ENCODE data around the gene PGLYRP1. TPM values are rescaled to one million over a fixed set of nuclear protein-coding genes. Genes with fewer than 3 reads are reported as not detected.

PGLYRP1 gene
- total RNA-seq, 1 donor from 2014 or later = not detected

DNA sequence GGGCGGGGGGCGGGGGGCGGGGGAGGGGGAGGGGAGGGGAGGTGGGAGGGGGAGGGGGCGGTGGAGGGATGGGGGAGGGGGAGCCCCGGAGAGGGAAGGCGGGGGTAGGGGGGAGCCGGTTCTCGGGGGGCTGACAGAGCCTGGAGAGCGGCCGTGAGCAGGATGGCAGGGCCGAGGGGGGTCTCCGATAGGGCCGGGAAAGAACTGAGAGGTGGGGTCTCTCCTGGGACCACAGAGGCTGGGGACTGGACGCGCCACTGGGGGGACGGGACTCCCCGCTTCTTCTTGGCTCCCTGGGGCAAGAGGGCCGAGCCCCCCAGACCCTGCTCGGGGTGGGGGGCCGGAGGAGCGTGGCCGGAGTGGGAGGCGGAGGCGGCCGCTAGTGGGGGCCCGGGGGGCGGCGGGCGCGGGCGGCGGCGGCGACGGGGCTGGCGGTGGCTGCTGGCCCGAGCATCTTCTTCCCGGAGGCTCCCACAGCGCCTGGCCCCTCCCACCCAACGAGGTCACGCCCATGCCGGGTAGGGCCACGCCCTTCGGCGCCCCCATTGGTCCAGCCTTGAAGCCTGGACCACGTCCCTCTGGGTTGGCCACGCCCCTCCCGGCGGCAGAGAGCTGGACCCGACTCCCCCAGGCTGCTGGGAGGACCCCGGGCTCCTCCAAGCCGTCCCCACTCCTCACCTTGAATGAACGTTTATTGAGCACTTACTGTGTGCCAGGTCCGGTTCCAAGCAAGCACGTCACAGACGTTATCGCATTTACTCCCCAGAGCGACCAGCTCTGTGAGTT, 49.1 kb downstream of the PGLYRP1 start, which contains the start of gene NOVA2:
Gene NOVA2, minus strand, starts transcription at position 313 of the 786 bp plus-strand sequence. CDS start 514 bp downstream, outside the sequence.
- peak within 1 kb of the TSS; percentile 93 for H3K4me3 Mint-ChIP-seq
- H3K4me1 Mint-ChIP-seq = peaks cover 57% of the 10 kb centered on the region
- Histone ChIP-seq H3F3A (ENCODE audit: low read depth) (peaks cover 20% of the 10 kb centered on the region), H2AFZ (replicated peaks) (no peak within 1 kb of the TSS), H3K27me3 (peaks cover 33% of the 10 kb centered on the region), H3K27ac (no peak within 1 kb of the TSS), H3K79me2 (ENCODE audit: low read depth) (no peaks in the 10 kb centered on the region), H3K9me3 (ENCODE audit: low read depth) (no peaks in the 10 kb centered on the region), H3K9ac (no peak within 1 kb of the TSS), H3K4me2 (peak within 1 kb of the TSS; percentile 95), H3K36me3 (no peaks in the 10 kb centered on the region), H3K4me1 (no peaks in the 10 kb centered on the region), H4K20me1 (ENCODE audit: low read depth) (peaks cover 8% of the 10 kb centered on the region), H3K4me3 (peak within 1 kb of the TSS; percentile 93)
- peaks cover 9% of the 10 kb centered on the region for H3K36me3 Mint-ChIP-seq
- TF ChIP-seq, protein P1, sequence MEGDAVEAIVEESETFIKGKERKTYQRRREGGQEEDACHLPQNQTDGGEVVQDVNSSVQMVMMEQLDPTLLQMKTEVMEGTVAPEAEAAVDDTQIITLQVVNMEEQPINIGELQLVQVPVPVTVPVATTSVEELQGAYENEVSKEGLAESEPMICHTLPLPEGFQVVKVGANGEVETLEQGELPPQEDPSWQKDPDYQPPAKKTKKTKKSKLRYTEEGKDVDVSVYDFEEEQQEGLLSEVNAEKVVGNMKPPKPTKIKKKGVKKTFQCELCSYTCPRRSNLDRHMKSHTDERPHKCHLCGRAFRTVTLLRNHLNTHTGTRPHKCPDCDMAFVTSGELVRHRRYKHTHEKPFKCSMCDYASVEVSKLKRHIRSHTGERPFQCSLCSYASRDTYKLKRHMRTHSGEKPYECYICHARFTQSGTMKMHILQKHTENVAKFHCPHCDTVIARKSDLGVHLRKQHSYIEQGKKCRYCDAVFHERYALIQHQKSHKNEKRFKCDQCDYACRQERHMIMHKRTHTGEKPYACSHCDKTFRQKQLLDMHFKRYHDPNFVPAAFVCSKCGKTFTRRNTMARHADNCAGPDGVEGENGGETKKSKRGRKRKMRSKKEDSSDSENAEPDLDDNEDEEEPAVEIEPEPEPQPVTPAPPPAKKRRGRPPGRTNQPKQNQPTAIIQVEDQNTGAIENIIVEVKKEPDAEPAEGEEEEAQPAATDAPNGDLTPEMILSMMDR (IDR thresholded peaks at IDR 0.05) = no peak
- TF ChIP-seq EZH2 (IDR thresholded peaks at IDR 0.05) (no peak), EZH2phosphoT487 (IDR thresholded peaks at IDR 0.05) (no peak)
- no peaks in the 10 kb centered on the region for H3K9me3 Mint-ChIP-seq
- peak; percentile 96 for DNase-seq (ENCODE audit: low spot score)
- peak within 1 kb of the TSS; percentile 65 for H3K27ac Mint-ChIP-seq
- H3K27me3 Mint-ChIP-seq (ENCODE audit: insufficient read depth, low read depth) = peaks cover 9% of the 10 kb centered on the region

DNA sequence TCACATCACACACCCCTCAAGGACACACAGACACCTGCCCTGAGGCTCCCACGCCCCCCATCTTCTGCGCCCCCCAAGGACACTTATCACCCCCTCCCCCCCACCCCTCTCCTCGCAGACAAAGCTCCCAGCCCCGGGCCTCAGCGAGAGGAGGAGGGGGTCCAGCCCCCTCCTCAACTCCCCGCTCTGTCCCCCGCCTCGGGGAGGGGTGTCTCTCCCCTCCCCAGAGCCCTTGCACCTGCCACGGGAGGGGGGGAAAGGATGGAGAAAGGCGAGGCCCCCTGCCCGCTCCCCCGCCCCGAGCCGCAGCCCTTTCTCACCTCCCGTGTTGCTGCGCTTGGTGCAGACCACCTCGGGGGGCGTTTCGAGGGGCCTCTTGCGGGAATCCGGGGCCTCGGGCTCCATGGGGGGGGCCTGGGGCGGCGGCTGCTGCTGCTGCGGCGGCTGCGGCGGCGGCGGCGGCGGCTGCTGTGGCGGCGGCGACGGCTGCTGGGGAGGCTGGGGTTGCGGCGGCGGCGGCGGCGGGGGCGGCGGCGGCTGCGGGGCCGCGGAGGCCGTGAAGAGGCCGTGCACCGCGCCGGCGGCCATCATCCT, 49.8 kb downstream of the PGLYRP1 start:
- Histone ChIP-seq H3K9ac (no peak overlapping the region), H3K4me3 (peak overlapping the region; percentile 77)

DNA sequence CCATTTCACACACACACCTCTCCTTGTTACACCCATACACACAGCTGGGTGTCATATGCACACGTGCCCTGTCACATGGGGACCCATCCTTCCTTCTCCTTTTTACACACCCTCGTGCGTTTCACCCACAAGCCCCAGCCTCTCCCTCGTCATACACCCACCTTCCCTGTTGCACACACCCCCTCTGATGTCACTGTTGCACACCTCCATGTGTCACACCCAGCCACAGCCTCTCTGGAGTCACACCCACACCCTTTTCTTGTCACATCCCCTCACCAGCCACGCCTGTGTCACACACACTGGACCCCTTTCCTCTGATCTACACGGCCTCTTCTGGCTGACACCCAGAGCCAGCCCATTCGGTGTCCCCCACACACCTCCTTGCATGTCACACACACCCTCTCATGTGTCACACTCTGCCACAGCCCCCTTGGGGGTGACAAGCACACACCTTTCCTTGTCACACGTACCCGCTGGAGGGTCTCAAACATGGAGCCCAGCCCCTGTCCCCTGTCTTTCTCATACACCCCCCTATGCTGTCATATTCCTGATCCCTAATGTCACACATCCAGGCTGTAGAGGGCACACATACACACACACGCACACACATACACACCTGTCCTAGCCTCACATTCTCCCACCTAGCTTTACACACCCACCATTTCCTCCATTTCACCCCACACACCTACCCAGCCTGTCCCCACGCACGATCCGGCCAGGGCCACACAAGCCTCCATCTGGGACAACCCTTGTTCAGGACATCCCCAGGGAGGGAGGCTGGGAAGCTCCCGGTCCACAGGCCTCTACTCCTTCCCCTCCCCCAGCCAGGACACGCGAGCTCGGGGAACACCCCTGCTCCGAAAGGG, 50.5 kb downstream of the PGLYRP1 start:
- no peak for DNase-seq (ENCODE audit: low spot score)
- H2AFZ ChIP-seq (replicated peaks) = no peak overlapping the region
- peak overlapping the region; percentile 77 for H3K4me3 ChIP-seq
- H3K36me3 Mint-ChIP-seq = peaks cover 14% of the 10 kb centered on the region
- no peaks in the 10 kb centered on the region for H3K36me3 ChIP-seq
- peaks cover 8% of the 10 kb centered on the region for H3K27me3 Mint-ChIP-seq (ENCODE audit: insufficient read depth, low read depth)
- H3K27me3 ChIP-seq = peaks cover 33% of the 10 kb centered on the region
- H3K9me3 Mint-ChIP-seq = no peaks in the 10 kb centered on the region
- no peaks in the 10 kb centered on the region for H3K4me1 ChIP-seq
- H3K4me1 Mint-ChIP-seq = peaks cover 50% of the 10 kb centered on the region
- H3F3A ChIP-seq (ENCODE audit: low read depth) = peaks cover 22% of the 10 kb centered on the region
- H3K4me2 ChIP-seq = peak overlapping the region; percentile 87
- TF ChIP-seq EZH2phosphoT487 (IDR thresholded peaks at IDR 0.05) (no peak), EZH2 (IDR thresholded peaks at IDR 0.05) (no peak)
- TF ChIP-seq, protein P1 (IDR thresholded peaks at IDR 0.05) = no peak
- H3K9me3 ChIP-seq (ENCODE audit: low read depth) = no peaks in the 10 kb centered on the region
- peak overlapping the region; percentile 93 for H3K4me3 Mint-ChIP-seq
- H3K27ac ChIP-seq = no peak overlapping the region
- H3K9ac ChIP-seq = no peak overlapping the region
- peak overlapping the region; percentile 54 for H3K27ac Mint-ChIP-seq
- no peaks in the 10 kb centered on the region for H3K79me2 ChIP-seq (ENCODE audit: low read depth)
- peaks cover 10% of the 10 kb centered on the region for H4K20me1 ChIP-seq (ENCODE audit: low read depth)

More for the DNA sequence above, 49.8 kb downstream of the PGLYRP1 start:
- H3K27me3 ChIP-seq = peaks cover 33% of the 10 kb centered on the region
- TF ChIP-seq EZH2 (IDR thresholded peaks at IDR 0.05) (no peak), EZH2phosphoT487 (IDR thresholded peaks at IDR 0.05) (no peak)
- TF ChIP-seq, protein P1 (IDR thresholded peaks at IDR 0.05) = no peak
- H3K79me2 ChIP-seq (ENCODE audit: low read depth) = no peaks in the 10 kb centered on the region
- no peaks in the 10 kb centered on the region for H3K9me3 ChIP-seq (ENCODE audit: low read depth)
- Mint-ChIP-seq H3K27ac (peak overlapping the region; percentile 54), H3K9me3 (no peaks in the 10 kb centered on the region), H3K36me3 (peaks cover 12% of the 10 kb centered on the region), H3K27me3 (ENCODE audit: insufficient read depth, low read depth) (peaks cover 9% of the 10 kb centered on the region), H3K4me1 (peaks cover 54% of the 10 kb centered on the region), H3K4me3 (peak overlapping the region; percentile 93)
- peak overlapping the region; percentile 87 for H3K4me2 ChIP-seq
- peak; percentile 68 for DNase-seq (ENCODE audit: low spot score)
- H3F3A ChIP-seq (ENCODE audit: low read depth) = peaks cover 20% of the 10 kb centered on the region
- no peak overlapping the region for H2AFZ ChIP-seq (replicated peaks)
- no peaks in the 10 kb centered on the region for H3K36me3 ChIP-seq
- no peaks in the 10 kb centered on the region for H3K4me1 ChIP-seq
- peaks cover 8% of the 10 kb centered on the region for H4K20me1 ChIP-seq (ENCODE audit: low read depth)
- H3K27ac ChIP-seq = no peak overlapping the region

Measured in neural progenitor cell (in vitro differentiated cells).